NCI-H2227 (cell line): ENCODE data around the gene SSNA1.
"Not testable (repeated sequence)": the region's sequence is repeated elsewhere in the genome, so short reads cannot be mapped to it uniquely, and the experiment has no call there.

ENCODE experiments used
- DNase-seq: peaks from one replicate; lab custom pipeline; 2025; ENCODE audit not compliant: unreplicated experiment; lab: John Stamatoyannopoulos, UW

The SSNA1 gene

GRCh38 chr9:137229903-137230704 lies 41.6 kb downstream of the SSNA1 start:
- no peak for DNase-seq

GRCh38 chr9:137230705-137231371 lies 42.4 kb downstream of the SSNA1 start, which contains the start of gene SLC34A3:
Gene SLC34A3, plus strand, starts transcription at chr9:137230901. Its CDS starts 802 bp downstream, at chr9:137231703.
- no peak for DNase-seq

GRCh38 chr9:137231372-137232039 lies 43.0 kb downstream of the SSNA1 start:
- DNase-seq = no peak

DNA sequence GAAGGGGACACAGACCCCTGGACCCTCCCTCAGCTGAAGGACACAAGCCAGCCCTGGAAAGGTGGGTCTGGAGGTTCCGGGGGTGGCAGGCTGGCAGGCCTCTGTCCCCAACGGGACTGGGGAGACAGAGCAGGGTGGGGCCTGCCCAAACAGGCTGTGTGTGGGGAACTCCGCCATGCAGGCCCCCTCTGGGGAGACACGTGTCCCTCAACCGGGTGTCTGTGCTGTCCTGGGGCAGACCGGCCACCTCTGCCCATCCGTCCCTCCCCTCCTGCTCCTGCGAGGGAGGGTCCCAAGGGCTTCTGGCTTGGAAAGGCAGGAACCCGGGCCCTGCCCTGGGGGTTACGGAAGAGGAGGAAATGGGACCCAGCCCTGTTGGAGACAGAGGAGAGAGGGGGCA lies 43.6 kb downstream of the SSNA1 start:
- no peak for DNase-seq

GRCh38 chr9:137232510-137232909 lies 44.0 kb downstream of the SSNA1 start:
- no peak for DNase-seq

GRCh38 chr9:137233143-137233980 lies 44.9 kb downstream of the SSNA1 start:
- no peak for DNase-seq

- DNase-seq = no peak
These were observed 45.7 kb downstream of the SSNA1 start for GRCh38 chr9:137234055-137234697.

- DNase-seq = no peak
These were observed 46.4 kb downstream of the SSNA1 start for GRCh38 chr9:137234758-137235423.

DNA sequence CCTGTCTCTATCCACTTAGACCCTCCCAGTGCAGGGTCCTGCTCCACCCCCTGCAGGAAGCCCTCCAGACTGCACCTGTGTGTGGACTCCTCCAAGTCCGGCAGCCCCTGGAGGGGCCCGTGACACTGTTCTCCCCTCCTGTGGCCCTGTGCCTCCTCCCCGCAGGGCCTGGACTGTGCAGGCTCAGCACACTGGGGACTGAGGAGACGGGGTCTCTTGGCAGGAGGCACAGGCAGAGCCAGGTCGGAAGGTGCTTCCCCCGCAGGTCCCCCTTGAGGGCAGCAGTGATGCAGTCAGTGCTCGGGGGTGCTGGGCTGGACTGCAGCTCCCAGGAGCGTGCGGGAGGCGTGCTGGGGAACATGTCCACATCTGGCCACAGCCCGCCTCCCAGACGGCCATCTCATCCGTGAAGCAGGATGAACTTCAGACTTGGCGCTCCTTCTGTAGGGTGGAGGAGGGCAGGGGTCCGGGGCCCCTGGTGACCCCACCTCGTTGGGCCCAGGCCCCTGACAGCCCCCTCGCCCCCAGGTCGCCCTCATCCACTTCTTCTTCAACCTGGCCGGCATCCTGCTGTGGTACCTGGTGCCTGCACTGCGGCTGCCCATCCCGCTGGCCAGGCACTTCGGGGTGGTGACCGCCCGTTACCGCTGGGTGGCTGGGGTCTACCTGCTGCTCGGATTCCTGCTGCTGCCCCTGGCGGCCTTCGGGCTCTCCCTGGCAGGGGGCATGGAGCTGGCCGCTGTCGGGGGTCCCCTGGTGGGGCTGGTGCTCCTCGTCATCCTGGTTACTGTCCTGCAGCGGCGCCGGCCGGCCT lies 47.2 kb downstream of the SSNA1 start:
- DNase-seq = no peak

DNA sequence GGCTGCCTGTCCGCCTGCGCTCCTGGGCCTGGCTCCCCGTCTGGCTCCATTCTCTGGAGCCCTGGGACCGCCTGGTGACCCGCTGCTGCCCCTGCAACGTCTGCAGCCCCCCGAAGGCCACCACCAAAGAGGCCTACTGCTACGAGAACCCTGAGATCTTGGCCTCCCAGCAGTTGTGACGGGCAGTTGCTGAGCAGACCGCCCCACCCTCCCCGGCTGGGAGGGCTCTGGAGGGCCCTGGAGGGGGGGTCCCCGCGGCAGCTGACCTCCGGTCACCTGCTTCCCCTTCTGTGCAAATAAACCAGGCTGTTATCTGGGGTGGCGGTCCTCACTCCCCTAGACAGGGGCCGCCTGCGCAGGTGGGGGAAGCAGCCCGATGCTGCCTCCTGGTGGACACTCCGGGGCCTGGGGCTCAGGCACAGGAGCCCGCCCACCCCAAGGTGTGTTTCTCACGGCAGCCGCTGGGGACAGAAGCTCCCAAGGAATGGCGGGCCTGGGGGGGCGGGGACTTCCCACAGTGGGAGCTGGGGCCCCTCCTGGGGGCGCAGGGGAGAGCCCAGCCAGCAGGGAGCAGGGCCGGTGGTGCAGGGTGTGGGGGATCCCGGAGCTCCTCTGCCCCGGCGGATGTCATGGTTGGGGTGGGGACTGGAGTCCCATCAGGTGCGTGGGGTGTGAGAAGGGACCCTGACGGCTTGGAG lies 47.9 kb downstream of the SSNA1 start:
- DNase-seq = peak; percentile 89

DNA sequence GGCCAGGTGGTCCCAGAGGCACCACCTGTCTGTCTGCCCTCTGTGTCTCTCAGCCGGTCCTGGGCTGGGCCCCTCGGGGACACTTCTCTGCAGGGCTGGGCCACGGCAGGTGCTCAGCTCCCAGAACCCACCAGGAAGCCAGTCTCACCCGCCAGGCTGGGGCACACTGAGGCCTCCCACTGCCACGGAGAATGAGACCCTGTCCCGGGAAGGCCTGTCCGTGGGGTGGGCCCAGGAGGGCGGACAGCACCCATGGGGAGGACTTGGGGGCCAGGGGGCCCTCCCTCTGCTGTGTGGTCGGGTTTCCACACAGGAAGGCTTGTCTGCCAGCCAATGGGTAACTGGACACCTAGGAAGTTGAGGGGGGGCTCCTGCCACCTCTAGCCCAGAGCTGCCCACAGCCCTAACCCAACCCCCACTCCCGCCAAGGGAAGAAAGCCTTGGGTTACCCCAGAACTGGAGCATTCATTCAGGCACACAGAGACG lies 48.5 kb downstream of the SSNA1 start:
- no peak for DNase-seq

GRCh38 chr9:137237759-137238726 lies 49.6 kb downstream of the SSNA1 start:
- DNase-seq = no peak

GRCh38 chr9:137239541-137240200 lies 51.2 kb downstream of the SSNA1 start:
- not testable (repeated sequence) for DNase-seq
